IPS-NIHi7 (cell line): ENCODE measurements around the gene GRM3.

Experiments used
- DNase-seq: peaks from one replicate; pipeline ENCODE4 v3.0.0; 2012; ENCODE audit warnings: mixed read lengths; ENCODE audit errors: extremely low spot score

The GRM3 gene

GRCh38 chr7:86692755-86693154, 49.0 kb downstream of the GRM3 start:
- no peak for DNase-seq

- DNase-seq: no peak
Observed at GRCh38 chr7:86706406-86706805, 62.7 kb downstream of the GRM3 start.

- no peak for DNase-seq
Observed at GRCh38 chr7:86708031-86708680, 64.4 kb downstream of the GRM3 start.

GRCh38 chr7:86720306-86720705, 76.6 kb downstream of the GRM3 start:
- no peak for DNase-seq

- DNase-seq: no peak
Observed at GRCh38 chr7:86733783-86734182, 90.1 kb downstream of the GRM3 start.

GRCh38 chr7:86745013-86745745, 101.5 kb downstream of the GRM3 start:
- no peak for DNase-seq

- DNase-seq: no peak
Observed at GRCh38 chr7:86747698-86748097, 104.0 kb downstream of the GRM3 start.

GRCh38 chr7:86748201-86748600, 104.5 kb downstream of the GRM3 start:
- DNase-seq: no peak

- DNase-seq: no peak
Observed at GRCh38 chr7:86748843-86749719, 105.4 kb downstream of the GRM3 start.

- no peak for DNase-seq
Observed at GRCh38 chr7:86749741-86750665, 106.3 kb downstream of the GRM3 start.

- peak; percentile 37 for DNase-seq
Observed at GRCh38 chr7:86760236-86760635, 116.5 kb downstream of the GRM3 start.

- DNase-seq: peak; percentile 31
Observed at GRCh38 chr7:86762129-86762528, 118.4 kb downstream of the GRM3 start.

GRCh38 chr7:86765931-86766330, 122.2 kb downstream of the GRM3 start:
- DNase-seq: no peak

- DNase-seq: no peak
Observed at GRCh38 chr7:86768394-86768793, 124.7 kb downstream of the GRM3 start.

GRCh38 chr7:86768967-86769760, 125.5 kb downstream of the GRM3 start:
- DNase-seq: no peak

GRCh38 chr7:86773309-86773708, 129.6 kb downstream of the GRM3 start:
- no peak for DNase-seq

- no peak for DNase-seq
Observed at GRCh38 chr7:86775203-86775602, 131.5 kb downstream of the GRM3 start.

- DNase-seq: no peak
Observed at GRCh38 chr7:86776136-86776535, 132.4 kb downstream of the GRM3 start.

- DNase-seq: no peak
Observed at GRCh38 chr7:86778271-86778670, 134.6 kb downstream of the GRM3 start.

GRCh38 chr7:86784765-86785164, 141.1 kb downstream of the GRM3 start:
- no peak for DNase-seq

GRCh38 chr7:86785641-86786040, 141.9 kb downstream of the GRM3 start:
- no peak for DNase-seq
